ENCODE measurements around the gene CCR3. TPM values are rescaled to one million over a fixed set of nuclear protein-coding genes. Genes with fewer than 3 reads are reported as not detected.

Gene CCR3
- total RNA-seq, 1 experiment from 2014 or later = not detected

DNA sequence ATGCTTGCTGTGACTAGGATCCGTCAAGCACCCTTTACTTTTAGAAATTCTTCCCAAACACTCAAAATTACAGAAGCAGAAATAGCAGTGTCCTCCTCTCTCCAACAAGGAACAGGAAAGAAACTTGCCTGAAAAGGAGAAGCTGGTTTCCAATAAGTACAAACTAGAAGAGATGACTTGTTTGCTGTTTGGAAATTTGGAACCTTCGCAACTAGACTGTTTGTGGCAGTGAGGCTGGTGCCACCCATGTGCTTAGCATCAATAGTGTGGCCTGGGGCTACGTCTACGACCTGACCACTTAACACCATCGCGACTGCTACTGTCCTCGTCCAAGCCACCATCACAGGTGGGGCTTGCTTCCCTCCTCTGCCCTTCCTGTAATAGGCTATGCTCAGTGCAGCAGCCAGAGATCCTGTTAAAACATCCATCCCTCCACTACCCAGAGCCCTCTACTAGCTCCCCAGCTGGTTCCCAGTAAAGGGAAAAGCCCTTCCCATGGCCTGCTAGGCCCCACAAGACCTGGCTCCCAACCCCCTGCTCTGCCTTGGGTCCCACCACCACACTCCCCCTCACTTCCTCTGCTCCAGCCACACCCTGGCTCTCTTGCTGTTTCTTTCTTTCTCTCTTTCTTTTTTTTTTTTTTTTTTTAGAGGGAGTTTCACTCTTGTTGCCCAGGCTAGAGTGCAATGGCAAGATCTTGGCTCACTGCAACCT is 59.0 kb downstream of the CCR3 start:
- no TSS peak for BruUV-seq (replicated peaks)
- Histone ChIP-seq H3K9me3 (ENCODE audit: low read depth, low read length, poor library complexity, severe bottlenecking) (no peaks in the 10 kb centered on the region), H3K36me3 (ENCODE audit: insufficient read depth, low read length, poor library complexity, severe bottlenecking) (no peaks in the 10 kb centered on the region), H3K4me1 (ENCODE audit: insufficient read depth, low read length, poor library complexity, severe bottlenecking) (no peaks in the 10 kb centered on the region), H3K27ac (ENCODE audit: low read depth, low read length, poor library complexity, severe bottlenecking) (no peak overlapping the region), H3K27me3 (replicated peaks; ENCODE audit: insufficient read depth, low read depth, low read length, poor library complexity) (peaks cover 12% of the 10 kb centered on the region), H3K4me3 (ENCODE audit: low read depth, low read length, poor library complexity, severe bottlenecking) (no peak overlapping the region)
- TF ChIP-seq EZH2 (IDR thresholded peaks at IDR 0.05; ENCODE audit: borderline replicate concordance, low read depth, low read length, poor library complexity, severe bottlenecking) = no peak
- TF ChIP-seq, protein P1, sequence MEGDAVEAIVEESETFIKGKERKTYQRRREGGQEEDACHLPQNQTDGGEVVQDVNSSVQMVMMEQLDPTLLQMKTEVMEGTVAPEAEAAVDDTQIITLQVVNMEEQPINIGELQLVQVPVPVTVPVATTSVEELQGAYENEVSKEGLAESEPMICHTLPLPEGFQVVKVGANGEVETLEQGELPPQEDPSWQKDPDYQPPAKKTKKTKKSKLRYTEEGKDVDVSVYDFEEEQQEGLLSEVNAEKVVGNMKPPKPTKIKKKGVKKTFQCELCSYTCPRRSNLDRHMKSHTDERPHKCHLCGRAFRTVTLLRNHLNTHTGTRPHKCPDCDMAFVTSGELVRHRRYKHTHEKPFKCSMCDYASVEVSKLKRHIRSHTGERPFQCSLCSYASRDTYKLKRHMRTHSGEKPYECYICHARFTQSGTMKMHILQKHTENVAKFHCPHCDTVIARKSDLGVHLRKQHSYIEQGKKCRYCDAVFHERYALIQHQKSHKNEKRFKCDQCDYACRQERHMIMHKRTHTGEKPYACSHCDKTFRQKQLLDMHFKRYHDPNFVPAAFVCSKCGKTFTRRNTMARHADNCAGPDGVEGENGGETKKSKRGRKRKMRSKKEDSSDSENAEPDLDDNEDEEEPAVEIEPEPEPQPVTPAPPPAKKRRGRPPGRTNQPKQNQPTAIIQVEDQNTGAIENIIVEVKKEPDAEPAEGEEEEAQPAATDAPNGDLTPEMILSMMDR (conservative IDR thresholded peaks at IDR 0.05; ENCODE audit: low read depth, low read length) = no peak
- CTCF ChIA-PET = no interaction called here
- intact Hi-C loops (cut with micrococcal nuclease; ENCODE audit: unreplicated experiment) = no loop called here
- DNase-seq (ENCODE audit: low spot score) = no peak
- POLR2A ChIA-PET (ENCODE audit: low non-redundant PET) = no interaction called here

DNA sequence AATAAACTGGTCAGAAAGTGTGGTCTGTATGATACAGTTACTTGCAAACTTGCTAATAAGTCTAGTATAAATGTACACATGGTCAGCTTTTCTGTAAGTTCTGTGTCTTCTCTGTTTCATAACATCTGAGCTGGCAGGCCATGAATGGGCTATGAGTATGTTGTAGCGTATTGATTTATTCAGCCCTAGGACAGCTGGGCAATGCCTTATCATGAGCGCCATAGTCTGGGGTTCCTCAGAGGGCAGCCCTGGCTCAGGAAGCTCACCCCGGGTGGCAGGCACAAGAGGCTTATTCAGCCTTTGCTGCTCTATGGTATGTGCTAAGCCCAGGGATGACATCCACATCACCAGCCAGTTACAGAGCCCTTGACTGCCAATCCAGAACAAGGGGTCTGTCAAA is 61.0 kb downstream of the CCR3 start:
- BruUV-seq (replicated peaks) = no TSS peak
- Histone ChIP-seq H3K27me3 (replicated peaks; ENCODE audit: insufficient read depth, low read depth, low read length, poor library complexity) (peaks cover 12% of the 10 kb centered on the region), H3K4me3 (ENCODE audit: low read depth, low read length, poor library complexity, severe bottlenecking) (no peak overlapping the region), H3K4me1 (ENCODE audit: insufficient read depth, low read length, poor library complexity, severe bottlenecking) (no peaks in the 10 kb centered on the region), H3K36me3 (ENCODE audit: insufficient read depth, low read length, poor library complexity, severe bottlenecking) (no peaks in the 10 kb centered on the region), H3K27ac (ENCODE audit: low read depth, low read length, poor library complexity, severe bottlenecking) (no peak overlapping the region), H3K9me3 (ENCODE audit: low read depth, low read length, poor library complexity, severe bottlenecking) (no peaks in the 10 kb centered on the region)
- TF ChIP-seq, protein P1 (conservative IDR thresholded peaks at IDR 0.05; ENCODE audit: low read depth, low read length) = no peak
- no peak for TF ChIP-seq EZH2 (IDR thresholded peaks at IDR 0.05; ENCODE audit: borderline replicate concordance, low read depth, low read length, poor library complexity, severe bottlenecking)
- ChIA-PET CTCF (no interaction called here), POLR2A (ENCODE audit: low non-redundant PET) (no interaction called here)
- intact Hi-C loops (cut with micrococcal nuclease; ENCODE audit: unreplicated experiment) = no loop called here
- DNase-seq (ENCODE audit: low spot score) = no peak

DNA sequence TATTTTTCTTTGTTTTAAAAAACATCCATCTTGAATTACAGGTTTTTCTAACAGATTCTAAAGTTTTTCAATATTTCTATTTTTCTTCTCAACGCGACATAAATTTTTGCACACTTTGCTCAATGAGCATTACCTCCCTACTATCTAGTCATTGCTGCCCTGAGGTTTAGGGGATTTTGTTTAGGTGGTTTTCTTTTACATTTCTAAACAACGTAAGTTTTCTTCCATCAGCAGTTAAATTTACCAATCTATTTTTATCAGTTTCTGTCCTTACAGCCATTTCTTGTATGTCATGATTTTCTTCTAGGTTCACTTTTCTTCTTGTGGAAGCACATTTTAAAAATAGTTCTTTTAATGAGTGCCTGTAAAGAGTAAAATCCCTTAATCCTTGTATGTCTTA is 62.5 kb downstream of the CCR3 start:
- Histone ChIP-seq H3K27ac (ENCODE audit: low read depth, low read length, poor library complexity, severe bottlenecking) (no peak overlapping the region), H3K4me3 (ENCODE audit: low read depth, low read length, poor library complexity, severe bottlenecking) (no peak overlapping the region), H3K27me3 (replicated peaks; ENCODE audit: insufficient read depth, low read depth, low read length, poor library complexity) (peaks cover 12% of the 10 kb centered on the region), H3K4me1 (ENCODE audit: insufficient read depth, low read length, poor library complexity, severe bottlenecking) (no peaks in the 10 kb centered on the region), H3K9me3 (ENCODE audit: low read depth, low read length, poor library complexity, severe bottlenecking) (no peaks in the 10 kb centered on the region), H3K36me3 (ENCODE audit: insufficient read depth, low read length, poor library complexity, severe bottlenecking) (no peaks in the 10 kb centered on the region)
- ChIA-PET POLR2A (ENCODE audit: low non-redundant PET) (no interaction called here), CTCF (no interaction called here)
- BruUV-seq (replicated peaks) = no TSS peak
- no peak for DNase-seq (ENCODE audit: low spot score)
- intact Hi-C loops (cut with micrococcal nuclease; ENCODE audit: unreplicated experiment) = no loop called here
- TF ChIP-seq, protein P1 (conservative IDR thresholded peaks at IDR 0.05; ENCODE audit: low read depth, low read length) = no peak
- TF ChIP-seq EZH2 (IDR thresholded peaks at IDR 0.05; ENCODE audit: borderline replicate concordance, low read depth, low read length, poor library complexity, severe bottlenecking) = no peak

Measured in A673 (cell line).